Brain pericyte (primary cell): ENCODE data around the gene IRAK2.
"Not testable (repeated sequence)": the region's sequence is repeated elsewhere in the genome, so short reads cannot be mapped to it uniquely, and the experiment has no call there.

Experiments used
- DNase-seq: peaks from one replicate; pipeline ENCODE4 v3.0.0-alpha.2; 2012; ENCODE audit warnings: low read depth, low spot score

IRAK2 gene

DNA sequence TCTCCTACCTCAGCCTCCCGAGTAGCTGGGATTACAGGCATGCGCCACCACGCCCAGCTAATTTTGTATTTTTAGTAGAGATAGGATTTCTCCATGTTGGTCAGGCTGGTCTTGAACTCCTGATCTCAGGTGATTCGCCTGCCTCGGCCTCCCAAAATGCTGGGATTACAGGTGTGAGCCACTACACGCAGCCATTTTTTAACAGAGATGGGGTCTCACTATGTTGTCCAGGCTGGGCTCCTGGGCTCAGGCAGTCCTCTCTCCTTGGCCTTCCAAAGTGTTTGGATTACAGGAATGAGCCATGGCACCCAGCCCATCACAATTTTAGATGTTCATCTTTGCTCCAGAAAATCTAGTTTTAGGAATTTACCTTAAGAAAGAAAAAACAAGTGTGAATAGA, 6.2 kb upstream of the IRAK2 start:
- DNase-seq: not testable (repeated sequence)

DNA sequence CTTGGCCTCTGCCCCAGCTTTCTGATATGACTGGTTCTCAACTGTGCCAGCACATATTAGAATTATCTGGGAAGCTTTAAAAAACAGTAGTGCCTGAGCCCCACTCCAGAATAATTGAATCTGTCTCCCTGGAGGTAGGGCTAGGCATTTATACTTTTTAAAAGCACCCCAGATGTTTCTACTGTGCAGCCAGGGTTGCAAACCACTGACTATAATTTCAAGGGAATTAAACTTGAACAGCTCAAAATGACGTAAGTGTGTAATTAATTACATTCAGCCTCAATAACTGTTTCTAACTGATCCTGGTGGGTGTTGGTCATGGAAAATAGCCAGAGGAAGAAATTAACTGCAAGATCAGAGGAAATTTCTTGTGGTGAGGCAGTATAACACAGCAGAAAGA, 4.4 kb upstream of the IRAK2 start:
- DNase-seq: no peak

DNA sequence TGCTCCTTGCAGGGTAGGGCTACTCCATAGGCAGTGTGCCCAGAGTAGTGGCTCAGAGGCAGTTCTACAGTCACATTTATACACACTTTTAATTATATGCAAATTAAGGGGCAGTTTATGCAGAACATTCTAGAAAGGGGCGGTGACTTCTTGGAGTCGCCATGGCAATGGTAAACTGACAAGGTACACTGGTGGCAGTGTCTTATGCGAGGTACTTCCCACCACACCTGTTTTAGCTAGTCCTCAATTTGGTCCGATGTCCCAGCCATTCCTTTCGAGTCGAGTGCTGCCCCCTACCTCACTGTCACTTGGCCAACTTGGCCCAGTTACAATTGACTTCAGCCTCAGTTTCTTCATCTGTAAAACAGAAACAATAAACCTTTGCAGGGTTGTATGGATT, 3.8 kb upstream of the IRAK2 start:
- no peak for DNase-seq

DNA sequence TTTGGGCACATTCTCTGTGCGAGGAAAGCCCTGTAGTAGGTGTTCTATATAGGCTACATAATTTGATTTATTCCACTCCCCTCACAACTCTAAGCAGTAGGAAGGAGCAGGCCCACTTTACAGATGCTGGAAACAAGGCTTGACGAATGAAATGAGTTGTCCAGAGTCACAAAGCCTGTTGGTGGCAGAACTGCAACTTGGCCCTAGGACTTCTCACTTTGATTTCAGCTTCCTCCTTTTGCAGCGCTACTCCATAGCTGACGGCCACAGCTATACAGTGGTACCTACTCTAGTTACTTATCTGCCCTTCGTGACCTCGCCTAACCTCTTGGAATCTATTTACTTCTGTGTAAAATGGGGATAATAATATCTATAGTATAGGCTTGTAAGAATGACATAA, 2.5 kb upstream of the IRAK2 start:
- no peak for DNase-seq

DNA sequence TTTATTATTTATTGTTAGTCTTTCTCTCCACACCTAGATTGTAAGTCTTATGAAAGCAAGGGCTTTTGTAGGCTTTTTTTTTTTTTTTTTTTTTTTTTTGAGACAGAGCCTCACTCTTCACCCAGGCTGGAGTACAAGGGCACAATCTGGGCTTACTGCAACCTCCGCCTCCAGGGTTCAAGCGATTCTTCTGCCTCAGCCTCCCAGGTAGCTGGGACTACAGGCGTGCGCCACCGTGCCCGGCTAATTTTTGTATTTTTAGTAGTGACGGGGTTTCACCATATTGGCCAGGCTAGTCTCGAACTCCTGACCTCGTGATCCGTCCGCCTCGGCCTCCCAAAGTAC, 546 bp upstream of the IRAK2 start:
- DNase-seq: not testable (repeated sequence)

DNA sequence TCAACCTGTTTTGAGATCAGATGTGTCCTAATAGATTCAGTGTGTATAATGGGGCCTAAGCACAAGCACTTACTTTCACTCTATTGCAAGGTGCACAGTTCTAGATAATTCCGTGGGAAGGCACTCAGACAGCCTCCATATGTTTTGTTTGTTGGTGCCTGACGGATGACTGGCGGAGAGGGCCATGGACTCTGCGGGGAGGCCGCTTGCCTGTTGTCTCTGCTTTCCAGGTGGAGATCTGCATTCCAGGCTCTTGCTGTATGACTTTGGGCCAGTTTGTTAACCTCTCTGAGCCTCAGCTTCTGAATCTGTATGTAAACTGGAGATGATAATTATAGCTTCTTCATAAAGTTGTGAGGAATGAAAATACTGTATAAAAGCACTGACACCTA, 1.5 kb downstream of the IRAK2 start:
- no peak for DNase-seq

DNA sequence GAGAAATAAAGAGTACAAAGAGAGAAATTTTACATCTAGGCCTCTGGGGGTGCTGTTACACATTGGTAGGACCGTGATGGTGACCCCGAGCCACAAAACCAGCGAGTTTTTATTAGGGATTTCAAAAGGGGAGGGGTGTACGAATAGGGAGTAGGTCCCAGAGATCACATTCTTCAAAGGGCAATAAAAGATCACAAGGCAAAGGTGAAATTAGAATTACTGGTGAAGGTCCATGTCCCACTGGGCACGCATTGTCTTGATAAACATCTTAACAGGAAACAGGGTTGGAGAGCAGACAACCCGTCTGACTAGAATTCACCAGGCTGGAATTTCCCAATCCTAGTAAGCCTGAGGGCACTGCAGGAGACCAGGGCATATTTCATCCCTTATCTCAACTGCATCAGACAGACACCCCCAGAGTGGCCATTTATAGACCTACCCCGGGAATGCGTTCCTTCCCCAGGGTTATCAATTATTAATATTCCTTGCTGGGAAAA, 4.3 kb downstream of the IRAK2 start:
- no peak for DNase-seq

DNA sequence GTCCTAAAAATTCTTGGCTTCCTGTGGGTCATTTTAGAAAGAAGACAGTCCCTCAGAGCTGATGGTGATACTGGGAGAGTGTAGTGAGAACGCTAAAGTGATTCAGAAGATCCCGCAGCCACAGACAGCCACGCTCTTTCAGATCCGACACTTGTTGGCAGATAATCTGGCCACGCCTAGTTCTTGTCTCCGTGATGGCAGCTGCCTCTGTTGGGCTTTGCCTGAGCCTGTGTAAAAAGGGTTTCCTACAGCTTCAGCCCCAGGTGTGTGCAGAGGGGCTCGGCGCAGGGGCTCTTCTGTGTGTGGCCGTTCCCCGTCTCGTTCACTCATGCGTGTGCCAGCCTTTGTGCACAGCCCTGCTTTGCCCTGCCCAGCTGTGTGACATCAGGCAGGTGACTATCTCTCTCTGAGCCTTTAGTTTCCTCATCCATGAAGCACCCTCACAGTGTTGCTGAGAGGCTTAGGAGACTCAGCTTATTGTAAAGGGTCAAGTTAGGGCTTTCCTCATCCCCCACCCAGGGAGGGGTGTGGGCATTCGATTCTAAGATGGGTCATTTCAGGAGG, 6.3 kb downstream of the IRAK2 start:
- no peak for DNase-seq

DNA sequence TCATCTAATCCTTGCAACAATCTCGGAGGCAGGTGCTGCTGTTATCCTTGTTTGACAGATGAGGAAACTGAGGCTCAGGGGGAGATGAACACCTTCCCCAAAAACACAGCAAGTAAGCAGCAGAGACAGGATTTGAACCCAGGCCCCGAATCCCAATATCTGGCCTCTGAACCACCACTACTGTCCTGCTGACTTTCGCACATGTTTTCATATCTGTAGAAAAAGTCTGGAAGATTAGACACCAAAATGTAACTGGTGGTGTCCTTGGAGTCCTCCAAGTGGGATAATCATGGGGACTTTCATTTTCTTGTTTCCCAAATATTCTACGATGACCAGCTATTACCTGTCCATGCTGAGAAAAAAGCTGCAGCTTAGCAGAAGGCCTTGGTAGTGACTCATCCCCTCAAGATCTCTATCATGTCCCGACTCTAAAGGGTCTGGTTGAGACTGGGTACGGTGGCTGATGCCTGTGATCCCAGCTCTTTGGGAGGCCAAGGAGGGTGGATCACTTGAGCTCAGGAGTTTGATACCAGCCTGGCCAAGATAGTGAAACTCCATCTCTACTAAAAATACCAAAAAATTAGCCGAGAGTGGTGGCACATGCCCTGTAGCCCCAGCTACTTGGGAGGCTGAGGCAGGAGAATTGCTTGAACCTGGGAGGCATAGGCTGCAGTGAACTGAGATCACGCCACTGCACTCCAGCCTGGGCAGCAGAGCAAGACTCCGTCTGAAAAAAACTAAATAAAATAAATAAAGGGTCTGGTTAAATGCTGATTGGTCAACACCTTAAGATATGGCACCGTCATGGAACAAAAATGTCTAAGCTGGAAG, 8.6 kb downstream of the IRAK2 start:
- DNase-seq: no peak

DNA sequence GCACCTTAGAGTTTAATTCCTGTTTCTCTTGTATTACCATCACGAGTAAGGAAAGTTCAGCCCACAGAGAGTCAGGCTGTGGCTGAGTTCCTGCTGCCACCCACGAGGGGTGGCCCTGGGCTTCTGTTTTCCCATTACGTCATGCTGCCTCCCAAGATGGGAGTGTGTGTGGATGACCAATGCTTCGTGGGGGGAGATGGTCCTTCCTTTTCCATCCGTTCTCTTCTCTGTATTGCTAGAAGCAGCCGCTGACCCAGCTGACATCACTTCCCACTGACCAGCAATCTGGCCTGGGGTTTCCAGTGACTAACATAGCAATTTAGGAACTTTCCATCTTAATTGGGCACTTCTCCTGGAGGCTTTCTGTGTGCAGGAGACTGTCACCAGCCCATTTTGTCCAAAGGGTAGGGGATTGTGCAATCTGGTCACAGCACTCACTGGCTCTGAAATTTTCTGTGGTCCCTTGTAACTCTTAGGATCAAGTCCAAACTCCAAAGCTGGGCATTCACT, 9.3 kb downstream of the IRAK2 start:
- peak; percentile 70 for DNase-seq

DNA sequence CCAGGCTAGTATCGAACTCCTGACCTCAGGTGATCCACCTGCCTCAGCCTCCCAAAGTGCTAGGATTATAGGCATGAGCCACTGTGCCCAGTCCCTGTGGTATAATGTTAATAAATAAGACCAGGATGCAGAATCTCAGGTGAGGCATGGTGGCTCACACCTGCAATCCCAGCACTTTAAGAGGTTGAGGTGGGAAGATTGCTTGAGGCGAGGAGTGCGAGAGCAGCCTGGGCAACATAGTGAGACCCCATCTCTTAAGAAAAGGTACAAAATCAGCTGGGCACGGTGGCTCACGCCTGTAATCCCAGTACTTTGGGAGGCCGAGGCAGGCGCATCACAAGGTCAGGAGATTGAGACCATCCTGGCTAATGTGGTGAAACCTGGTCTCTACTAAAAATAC, 10.6 kb downstream of the IRAK2 start:
- not testable (repeated sequence) for DNase-seq

DNA sequence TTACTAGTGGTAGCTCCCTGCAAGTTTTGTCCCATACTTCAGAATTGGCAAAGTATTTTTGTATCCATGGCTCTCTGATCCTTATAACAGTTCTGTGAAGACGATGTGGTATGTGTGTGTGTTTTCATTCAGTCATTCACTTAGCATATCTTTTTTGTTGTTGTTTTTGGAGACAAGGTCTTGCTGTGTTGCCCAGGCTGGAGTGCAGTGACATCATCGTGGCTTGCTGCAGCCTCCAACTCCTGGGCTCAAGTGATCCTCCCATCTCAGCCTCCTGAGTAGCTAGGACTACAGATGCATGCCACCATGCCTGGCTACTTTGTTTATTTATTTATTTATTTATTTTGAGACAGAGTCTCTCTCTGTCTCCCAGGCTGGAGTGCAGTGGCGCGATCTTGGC, 11.4 kb downstream of the IRAK2 start:
- not testable (repeated sequence) for DNase-seq

DNA sequence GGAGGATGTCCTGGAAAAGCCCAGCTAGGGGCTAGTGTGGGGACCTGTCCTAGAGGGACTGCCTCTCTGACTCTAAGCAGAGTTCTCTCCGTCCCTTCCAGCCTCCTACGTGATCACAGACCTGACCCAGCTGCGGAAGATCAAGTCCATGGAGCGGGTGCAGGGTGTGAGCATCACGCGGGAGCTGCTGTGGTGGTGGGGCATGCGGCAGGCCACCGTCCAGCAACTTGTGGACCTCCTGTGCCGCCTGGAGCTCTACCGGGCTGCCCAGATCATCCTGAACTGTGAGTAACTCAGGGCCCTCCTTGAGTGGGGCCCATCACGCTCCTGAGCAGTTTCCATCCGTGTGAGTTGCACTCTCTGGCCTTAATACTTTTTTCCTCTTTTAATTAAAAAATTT, 13.0 kb downstream of the IRAK2 start:
- no peak for DNase-seq

DNA sequence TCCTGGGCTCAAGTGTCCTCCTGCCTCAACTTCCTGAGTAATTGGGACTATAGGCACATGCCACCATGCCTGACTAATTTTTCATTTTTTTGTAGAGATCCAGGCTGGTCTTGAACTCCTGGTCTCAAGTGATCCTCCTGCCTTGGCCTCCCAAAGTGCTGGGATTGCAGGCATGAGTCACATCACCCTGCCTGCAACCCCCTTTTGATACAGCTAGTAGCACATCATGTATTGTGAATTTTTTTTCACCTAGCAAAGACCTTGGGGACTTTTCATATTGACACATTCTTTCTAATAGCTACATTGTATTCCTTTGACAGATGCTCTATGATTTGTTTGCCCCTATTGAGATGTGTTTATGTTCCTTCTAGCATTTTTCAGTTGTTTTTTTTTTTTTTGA, 14.2 kb downstream of the IRAK2 start:
- no peak for DNase-seq

DNA sequence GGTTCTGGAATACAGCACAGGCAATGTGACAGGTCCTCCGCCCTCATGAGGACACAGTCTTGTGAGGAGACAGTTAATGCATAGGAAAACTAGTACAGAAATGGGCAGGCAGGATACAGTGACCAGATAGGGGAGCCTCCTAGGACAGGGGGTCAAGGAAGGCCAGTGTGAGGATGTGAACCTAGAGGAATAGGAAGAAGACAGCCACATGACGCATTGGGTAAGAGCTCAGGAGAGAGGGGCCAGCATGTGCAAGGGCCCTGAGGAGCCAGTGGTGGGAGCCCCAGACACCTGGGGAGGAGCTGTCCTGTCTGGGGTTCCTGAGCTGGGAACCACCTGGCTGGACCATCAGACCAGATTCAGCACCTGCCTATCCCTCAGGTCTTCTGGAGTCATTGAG, 15.6 kb downstream of the IRAK2 start:
- no peak for DNase-seq

DNA sequence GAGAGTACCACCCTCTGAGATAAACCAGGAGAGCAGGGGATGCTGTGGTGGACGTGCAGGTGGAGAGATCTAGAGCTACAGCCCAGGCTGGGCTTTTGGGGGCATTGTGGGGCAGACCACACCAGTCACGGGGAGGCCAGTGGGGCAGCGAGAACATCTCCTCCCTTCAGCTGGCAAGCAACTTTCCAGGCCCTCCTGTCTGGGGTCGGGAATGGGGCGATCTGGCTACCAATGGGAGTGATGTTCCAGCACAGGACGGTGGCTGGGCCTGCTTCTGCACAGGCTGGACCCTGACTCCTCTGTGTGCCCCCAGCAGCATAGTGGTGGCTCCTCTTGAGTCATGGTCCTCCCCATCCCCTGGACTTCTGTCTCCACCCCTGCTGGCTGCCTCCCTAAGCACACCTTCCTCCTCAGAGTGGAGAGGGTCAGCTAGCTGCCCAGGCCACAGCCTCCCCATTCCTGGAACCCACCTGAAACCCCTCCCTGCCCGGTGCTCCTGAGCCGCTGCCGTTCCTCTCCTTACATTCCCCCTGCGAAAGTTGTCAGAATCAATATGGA, 16.1 kb downstream of the IRAK2 start:
- DNase-seq: no peak

DNA sequence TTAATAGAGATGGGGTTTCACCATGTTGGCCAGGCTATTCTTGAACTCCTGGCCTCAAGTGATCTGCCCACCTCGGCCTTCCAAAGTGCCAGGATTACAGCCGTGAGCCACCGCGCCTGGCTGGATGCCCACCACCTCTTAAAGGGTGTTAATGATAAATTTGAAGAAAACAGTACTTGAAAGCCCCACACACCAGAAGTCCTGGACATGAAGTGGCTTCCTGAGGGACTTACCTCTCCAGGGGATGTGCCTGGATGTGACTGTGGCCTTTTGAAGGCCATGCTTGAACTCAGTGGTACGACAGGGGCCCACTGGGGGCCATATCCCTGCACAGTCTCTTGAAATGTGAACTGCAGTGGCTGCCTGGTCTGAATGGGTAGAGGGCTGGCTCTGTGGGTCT, 18.2 kb downstream of the IRAK2 start:
- no peak for DNase-seq

DNA sequence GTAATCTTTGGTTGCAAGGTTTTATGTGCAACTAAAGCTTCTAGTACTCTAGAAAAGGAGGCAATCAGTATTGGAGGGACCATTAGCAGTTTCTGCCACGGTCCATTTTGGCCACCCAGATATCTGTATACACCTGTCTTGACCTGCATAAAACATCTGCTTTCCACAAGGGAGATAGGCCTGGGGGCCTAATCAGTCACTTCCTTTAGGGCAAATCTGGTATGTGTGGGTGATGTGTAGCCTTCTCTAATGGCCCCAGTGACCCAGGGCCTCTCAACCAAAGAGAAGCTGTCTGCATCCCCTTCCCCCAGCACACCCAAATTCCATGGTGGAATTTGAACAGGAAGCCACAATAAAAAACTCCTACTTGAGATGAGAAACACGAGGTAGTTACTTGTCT, 19.5 kb downstream of the IRAK2 start:
- DNase-seq: no peak

DNA sequence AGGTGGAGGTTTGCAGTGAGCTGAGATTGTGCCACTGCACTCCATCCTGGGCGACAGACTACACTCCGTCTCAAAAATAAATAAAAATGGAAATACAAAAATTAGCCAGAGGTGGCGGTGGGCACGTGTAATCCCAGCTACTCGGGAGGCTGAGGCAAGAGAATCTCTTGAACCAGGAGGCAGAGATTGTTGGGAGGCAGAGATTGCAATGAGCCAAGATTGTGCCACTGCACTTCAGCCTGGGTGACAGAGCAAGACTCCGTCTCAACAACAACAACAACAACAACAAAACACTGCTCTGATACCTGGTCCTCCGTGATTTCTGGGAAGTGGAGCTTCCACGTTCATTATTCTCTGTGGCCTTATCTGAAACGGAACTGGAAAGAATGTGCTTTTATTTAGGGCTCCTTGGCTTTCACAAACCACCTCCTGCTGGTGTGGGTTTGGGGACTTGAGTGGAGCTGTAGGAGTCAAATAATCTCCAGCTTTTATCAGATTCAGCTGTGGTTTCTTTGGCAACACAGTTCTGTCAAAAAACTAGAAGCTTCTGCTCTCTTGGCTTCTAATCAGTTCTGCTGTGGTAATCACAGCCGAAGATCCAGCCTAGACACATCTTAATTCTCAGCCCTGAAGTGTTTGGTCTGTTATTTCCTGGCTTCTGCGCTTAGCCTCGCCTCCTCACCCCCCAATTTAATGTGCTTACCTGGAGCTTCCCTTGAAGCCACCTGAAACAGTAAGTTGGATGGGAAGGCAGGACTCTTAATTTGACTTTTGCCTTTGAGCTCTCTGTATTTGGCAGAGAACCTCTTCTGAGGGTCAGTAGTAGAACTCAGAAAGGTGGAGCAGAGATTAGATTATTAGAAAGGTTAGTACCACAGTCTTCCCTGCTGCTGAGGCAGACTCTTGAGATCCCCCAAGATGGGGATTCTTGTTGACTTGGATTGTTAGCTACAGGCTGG, 21.4 kb downstream of the IRAK2 start:
- no peak for DNase-seq

DNA sequence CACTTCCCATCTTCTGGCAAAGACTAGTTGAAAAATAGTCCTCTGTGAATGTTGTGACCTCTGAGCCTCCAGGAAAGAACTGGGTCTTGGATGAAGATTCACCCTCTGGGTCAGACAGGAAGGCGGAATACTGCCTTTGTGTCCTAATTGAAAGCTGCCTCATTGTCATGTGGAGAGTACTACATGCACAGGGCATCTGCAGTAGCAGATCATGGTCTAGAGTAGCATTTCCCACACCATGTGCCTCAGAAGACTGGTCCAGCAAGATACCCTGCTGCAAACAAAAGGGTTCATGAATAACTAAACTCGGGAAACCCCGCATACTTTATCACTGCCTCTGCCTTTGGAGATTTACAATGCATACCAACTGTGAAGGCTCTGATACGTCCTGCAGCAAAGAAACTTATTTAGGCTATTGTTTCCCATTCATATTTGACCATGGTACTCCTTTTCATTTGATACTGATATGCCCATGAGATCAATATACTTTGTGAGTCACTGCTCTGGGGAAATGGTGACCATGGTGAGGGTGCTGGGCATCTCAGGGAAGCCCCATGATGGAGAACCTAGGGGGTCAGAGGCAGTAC, 22.7 kb downstream of the IRAK2 start:
- no peak for DNase-seq

DNA sequence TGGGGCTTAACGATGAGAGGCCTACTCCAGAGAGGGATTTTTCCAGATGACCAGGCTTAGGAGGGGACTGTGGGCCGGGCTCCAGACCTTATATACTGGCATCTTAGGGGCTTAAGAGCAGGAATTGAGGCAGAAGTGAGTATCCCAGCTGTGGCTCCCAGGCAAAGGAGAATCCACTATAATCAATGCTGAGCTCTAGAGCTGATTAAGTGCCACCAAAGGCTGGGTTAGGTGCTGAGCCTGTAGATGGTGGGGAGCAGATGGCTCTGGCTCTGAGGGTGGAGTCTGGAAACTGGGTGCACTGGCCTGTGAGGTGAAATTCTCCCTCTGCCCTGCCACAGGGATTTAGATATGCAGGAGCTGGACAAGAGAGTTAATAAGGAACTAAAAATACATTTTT, 23.2 kb downstream of the IRAK2 start:
- no peak for DNase-seq
